GM18505 (cell line): ENCODE results near the gene NAPEPLD.
A peak's percentile ranks its signal among the peaks of the same experiment; 100 is the strongest.
"Not testable (repeated sequence)": the region's sequence is repeated elsewhere in the genome, so short reads cannot be mapped to it uniquely, and the experiment has no call there.

Experiments
- ATAC-seq: cut with Tn5 transposase; IDR thresholded peaks from one replicate; pipeline ENCODE4 v1.9.1; 2021; ENCODE audit not compliant: unreplicated experiment
- POLR2A ChIP-seq: IDR thresholded peaks from 4 replicates; pipeline ENCODE4 v1.6.1; 2011; ENCODE audit warnings: borderline replicate concordance; ENCODE audit not compliant: insufficient read depth, insufficient read length; ENCODE audit errors: extremely low read depth

The NAPEPLD gene

DNA sequence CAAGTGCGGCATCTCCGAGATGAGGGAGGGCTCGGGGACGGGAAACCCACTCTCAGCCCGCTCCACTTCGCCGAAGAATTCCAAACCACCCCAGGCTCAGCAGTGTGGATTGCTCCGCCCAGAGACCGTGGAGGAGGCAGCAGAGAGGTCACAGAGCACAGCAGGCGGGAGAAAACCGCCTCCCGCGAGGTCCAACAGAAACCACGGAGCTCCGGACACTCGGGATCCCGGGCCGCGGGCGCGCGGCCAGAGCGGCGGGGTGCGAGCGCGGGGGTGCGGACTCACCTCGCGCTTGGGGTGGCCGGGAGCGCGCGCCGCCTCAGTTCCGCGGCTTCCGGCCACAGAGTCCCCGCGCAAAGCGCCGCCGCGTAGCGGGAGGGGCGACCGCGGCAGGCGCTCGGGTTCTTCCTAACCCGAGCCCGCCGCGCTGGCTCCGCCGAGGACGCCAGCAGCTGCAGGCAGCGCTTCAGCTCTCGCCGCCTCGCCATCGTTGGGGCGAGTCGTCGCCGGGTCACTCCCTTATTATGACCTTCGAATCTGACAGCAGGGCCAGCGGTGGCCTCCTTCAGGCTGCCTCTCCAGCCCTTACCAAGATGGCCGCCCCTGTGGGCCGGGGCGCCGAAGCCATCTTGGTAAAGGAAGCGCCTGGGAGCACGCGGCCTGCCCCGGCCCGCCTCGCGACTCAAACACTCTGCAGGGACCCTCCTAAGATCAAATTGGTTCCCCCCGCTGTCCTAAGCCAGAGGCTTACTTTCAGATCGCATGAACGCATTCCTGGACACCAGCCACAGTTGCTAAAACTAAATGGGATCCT is at the start of gene NAPEPLD:
NAPEPLD (minus strand) TSS at position 106 of the 814 bp plus-strand sequence. CDS start 20,323 bp downstream, outside the sequence.
- peak; percentile 80 for ATAC-seq

DNA sequence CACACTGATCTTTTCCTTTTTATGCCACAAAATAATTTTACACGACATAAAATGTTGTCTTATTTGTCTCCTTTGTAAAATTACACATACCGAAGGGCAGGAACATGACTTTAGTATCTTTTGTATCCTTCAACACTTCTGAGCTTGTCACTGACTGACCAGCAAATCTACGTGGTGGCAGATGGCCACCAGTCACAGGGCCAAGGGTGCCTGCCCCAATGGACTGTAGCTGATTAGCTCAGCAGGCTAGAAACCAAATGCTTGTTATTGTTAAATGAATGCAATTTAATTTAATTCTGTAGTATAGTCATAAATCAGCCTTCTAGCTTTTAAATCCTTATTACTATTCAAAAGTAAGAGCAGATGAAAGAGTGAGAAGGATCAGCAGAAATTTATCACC is 49.2 kb upstream of the NAPEPLD start:
- not testable (repeated sequence) for ATAC-seq

More for the DNA sequence above, at the start of gene NAPEPLD:
- TF ChIP-seq POLR2A, result peak; percentile 81

DNA sequence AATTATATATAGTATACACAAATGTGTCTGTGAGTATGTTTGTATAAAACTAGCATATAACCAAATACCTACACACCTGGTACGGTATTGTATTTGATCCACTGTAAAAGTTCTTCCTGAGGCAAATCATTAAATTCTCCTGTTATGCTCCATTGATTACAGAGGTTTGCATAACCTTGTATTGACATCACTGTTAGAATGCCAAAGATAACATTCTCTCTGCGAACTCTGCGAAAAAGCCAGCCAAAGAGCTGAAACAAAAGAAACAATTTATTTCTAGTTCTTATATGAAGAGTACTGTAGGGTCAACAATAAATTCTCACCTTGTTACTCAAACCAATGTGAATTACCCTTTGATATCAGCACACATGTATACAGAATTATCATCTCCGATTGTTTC is 46.5 kb upstream of the NAPEPLD start:
- ATAC-seq, result not testable (repeated sequence)

DNA sequence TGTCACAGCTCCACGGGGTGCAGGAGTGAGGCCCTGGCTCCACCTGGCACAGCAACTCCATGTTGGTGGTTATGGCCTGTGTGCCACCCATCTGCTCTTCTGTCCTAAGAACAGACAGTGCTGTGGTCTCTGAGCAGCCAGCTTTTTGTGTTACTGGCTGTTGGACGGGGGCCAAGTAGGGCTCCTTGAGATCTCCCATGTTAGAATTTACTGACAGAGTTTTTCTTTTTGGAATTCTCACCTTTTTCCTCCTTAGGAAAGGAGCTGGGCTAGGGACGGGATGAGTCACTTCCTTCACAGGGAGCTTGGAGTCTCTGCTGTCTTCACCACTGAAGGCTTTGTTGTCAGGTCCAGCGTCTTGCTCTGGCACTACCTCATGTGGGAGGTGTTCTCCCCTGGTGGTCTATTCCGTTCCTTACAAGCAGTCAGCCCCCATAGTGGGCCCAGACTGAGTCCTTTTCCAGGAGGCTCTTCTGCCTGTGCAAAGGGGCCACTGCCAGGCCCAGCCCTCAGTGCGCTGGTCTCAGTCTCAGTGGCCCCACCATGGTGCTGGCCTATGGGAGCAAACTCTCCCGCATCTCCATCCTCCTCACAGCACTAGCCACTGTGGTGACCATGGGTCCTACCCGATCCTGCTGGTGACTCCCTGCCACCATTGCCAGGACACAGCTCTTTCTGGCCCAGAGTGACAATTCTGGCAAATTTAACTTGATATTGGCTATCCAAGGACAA is 23.7 kb upstream of the NAPEPLD start:
- not testable (repeated sequence) for ATAC-seq

DNA sequence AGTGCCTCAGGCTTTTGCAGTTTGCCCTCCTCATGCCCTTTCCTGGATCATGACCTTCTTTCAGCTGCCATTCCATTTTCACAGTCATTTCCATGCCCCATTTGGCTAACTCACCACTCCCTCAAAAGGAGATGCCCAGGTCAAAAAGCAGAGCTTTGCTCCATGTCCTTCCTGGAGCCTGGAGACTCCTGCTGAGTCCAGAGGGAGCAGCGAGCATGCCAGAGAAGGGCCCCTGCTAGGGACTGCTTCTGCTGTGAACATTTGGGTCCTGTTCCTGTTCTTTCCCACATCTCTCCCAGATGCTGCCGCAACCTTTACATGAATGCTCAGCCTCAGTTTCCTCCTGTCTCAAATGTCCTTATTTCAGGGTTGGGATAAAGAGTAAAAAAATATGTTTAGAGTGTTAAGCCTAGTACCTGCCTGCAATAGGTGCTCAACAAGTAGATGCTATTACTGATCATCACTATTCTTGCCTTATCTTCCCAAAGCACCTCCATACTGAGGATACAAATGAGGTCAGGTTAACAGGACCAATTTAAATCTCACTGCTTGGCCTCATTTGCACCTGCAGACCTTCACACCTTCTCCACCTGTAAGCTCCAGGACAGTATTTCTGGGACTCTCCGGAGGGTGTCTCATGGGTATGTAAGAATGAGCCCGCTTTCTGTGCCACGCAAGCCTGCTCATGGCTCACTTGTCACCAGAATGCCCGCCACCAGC is 23.0 kb upstream of the NAPEPLD start:
- not testable (repeated sequence) for ATAC-seq

DNA sequence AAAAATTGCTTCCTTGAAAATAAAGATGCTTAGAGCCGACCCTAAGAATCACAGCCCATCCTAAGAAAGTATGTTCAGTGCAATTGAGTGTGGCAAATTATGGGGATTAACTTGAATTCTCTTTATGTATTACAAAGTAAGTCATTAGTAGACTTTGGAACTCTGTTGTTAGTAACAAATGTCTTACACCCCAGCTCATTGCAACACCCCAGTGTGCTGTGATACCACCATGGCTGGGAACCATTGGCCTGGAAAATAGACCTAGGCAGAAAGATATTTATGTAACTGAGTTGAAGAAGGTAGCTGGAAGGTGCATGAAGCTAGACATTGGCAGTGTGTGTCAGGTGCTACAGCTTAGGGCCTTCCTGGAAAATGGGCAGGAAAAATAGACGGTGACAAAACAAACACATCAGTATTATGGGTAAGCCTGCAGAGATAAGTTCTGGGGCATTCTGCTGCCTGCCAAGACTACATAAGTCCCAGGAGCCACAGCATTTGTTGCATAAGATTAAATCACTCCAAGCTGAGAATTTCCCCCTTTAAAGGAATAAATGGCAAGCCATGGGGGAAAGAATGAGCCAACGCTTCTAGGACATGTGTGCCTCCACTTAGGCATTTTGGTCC is 18.1 kb upstream of the NAPEPLD start:
- not testable (repeated sequence) for ATAC-seq

DNA sequence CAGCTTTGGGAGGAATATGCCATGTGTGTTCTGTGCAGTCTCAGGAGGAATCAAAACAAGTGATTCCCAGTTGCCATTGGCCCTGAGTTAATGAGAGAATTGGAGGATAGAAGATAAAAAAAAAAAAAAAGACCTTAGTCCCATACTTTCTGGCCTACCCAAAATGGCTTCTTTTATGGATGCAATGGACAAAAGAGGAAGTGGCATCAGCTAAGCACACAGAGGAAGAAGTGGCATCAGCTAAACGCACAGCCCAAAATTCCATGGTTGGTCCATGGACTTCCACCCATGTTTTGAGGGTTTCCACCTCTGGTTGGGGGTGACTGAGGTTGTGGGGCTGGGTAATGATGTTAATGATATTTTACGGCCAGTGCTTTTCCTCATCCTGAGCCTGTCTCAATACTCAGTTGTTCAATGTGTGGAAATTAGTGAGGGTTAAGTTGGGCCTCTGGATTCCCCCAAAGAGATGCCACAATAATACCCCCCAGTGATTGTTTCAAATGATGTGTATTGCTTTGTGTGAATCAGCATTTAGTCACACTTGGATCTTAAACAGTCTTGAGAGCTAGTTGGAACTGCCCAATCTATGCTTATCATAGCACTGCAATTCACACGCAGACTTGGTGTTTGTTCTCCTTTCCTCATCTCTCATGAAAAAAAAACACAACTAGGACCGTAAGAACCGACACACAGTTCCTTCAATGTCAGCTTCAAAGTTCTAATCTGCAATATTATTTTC is 14.4 kb upstream of the NAPEPLD start:
- not testable (repeated sequence) for ATAC-seq

DNA sequence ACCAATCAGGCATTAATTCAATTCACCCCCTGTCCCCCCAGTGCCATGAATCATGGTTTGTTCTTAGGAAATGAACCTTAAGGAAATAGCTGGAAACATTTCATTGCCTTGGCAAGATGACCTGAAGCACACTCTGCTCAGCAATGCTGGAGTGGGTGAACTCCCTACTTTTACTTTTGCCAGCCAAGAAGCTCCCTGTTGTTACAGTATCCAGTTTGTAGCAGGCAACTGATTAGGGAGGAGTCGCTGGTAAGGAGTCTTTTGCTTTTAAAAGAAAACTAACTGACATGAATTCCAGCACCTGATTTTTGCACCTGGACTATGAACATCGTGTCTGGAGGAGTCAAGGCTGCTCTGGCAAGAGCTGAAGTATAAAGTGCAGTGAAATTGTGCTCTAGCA is 13.7 kb upstream of the NAPEPLD start:
- ATAC-seq, result not testable (repeated sequence)

DNA sequence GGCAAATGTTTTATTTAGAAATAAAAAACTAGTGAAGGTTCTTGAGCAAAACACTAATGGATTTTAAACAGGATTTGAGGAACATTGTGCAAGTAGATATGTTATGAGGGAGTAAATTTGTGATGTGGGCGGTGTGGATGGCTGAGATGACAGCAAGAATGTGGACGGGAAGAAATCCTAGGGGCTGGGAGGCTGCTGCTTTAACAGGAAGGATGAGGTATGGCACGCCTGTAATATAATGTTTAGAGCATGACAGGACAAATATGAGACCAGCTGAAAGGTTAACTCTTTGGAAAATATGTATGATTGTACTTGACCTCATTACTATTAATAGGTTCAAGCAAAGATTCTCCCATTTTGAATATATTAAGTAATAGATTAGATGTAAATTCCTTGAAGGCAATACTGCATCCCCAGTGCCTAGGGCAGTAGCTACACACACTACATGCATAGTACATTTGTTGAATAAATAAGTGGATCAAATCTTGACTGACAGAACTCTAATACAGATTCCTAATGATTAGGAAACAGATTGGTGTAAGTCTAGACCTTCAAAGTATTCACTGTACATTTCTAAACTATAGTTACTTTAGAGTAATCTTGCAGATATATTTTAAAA is 13.2 kb upstream of the NAPEPLD start:
- not testable (repeated sequence) for ATAC-seq

DNA sequence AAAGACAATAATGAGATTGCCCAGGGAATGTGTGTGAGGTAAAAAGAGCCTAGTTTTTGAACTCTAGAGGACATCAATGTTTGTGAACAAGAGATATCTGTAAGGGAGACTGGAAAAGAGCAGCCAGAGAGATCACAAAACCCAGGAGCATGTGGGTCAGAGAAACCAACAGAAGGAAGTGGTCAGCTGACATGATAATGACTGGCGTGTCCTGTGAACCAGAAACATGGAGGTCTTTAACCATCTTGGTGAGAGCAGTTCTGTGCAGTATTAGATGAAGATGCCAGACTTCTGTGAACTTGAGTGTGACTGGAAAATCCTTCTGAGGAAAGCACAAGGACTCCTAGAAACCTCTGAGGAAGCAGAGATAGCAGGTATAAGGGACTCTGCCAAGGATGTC is 10.2 kb upstream of the NAPEPLD start:
- not testable (repeated sequence) for ATAC-seq

DNA sequence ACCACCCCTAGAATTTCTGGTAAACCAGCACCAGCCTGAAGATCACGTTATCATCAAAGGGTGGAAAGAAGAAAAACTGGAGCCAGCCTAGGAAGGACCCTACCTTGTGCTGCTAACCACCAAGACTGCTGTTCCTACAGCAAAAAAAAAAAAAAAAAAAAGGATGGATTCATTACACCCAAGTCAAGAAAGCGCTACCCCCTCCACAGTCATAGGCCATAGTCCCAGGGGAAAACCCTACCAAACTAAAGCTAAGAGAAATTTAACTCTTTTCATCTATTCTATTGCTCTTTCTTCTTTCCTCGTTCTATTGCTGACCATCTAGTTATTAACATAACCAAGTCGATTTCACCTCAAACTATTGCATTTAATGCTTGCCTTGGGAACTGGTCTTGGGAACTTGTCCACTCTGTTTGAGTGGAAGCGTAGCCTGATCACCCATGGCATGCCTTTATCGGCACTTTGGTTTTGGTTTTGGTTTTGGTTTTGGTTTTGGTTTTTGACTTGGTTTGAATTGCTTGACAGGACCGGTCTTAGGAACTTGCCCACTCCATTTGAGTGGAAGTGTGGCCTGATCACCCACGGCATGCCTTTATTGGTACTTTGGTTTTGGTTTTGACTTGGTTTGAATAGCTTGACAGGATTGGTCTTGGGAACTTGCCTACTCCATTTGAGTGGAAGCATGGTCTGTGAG is 6.6 kb upstream of the NAPEPLD start:
- not testable (repeated sequence) for ATAC-seq

DNA sequence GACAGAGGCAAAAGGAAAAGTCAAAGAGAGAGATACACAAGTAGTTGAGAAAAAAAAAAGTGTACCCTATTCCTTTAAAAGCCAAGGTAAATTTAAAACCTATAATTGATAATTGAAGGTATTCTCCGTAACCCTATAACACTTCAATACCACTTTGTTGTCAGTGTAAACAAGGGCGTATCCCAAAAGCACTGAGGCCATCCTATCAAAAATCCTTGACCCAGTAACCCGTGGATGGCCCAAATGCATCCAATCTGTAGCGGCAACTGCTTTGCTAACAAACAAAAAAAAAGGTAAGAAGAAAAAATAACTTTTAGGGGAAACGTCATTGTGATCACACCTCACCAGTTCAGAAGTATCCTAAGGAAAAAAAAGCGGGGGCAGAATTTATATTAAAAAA is 5.1 kb upstream of the NAPEPLD start:
- TF ChIP-seq POLR2A, result no peak
- no peak for ATAC-seq

DNA sequence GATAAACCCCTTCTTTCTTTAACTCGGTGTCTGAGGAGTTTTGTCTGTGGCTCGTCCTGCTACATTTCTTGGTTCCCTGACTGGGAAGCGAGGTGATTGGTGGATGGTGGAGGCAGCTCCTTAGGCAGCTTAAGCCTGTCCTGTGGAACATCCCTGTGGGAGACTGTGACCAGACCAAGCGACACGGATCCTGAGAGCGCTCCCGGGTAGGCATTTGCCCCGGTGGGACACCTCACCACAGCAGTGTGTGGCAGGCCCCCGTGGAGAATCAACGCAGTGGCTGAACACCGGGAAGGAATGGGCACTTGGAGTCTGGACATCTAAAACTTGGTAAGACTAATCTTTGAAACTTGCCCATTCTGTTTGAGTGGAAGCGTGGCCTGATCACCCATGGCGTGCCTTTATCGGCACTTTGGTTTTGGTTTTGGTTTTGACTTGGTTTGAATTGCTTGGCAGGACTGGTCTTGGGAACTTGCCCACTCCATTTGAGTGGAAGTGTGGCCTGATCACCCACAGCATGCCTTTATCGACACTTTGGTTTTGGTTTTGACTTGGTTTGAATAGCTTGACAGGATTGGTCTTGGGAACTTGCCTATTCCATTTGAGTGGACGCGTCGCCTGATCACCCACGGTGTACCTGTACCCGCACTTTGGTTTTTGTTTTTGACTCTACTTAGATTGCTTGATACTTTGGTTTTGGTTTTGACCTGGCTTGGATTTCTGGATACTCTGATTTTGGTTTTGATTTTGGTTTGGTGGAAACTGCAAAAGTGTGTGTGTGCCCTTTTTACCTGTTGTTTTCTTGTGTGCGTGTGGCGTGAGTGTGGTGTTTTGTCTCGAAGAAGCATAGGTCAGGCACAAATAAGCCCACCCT is 4.1 kb upstream of the NAPEPLD start:
- ATAC-seq, result not testable (repeated sequence)

DNA sequence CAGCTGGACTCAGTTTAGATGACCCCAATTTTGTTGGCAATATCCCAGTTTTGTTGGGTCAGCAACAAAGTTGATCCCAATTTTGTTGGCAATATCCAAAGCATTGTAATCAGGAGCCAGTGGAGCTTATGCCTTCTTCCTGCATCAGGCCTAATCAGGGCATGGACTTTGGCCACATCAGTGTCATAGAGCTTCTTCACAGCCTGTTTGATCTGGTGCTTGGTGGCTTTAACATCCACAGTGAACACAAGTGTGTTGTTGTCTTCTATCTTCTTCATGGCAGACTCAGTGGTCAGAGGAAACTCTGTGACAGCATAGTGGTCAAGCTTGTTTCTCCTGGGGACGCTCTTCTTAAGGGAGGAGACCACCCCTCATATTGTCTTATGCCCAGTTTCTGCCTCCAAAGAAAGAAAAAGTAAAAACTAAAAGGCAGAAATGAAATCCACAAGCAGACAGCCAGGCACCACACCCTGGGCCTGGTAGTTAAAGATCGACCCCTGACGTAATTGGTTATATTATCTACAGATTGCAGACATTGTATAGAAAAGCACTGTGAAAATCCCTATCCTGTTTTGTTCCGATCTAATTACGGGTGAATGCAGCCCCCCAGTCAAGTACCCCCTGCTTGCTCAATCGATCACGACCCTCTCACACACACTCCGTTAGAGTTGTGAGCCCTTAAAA is 3.2 kb upstream of the NAPEPLD start:
- ATAC-seq, result not testable (repeated sequence)
